ENCODE results near the gene IQGAP2. TPM values are rescaled to one million over a fixed set of nuclear protein-coding genes. Genes with fewer than 3 reads are reported as not detected.

IQGAP2 gene
- total RNA-seq, 2 donors from 2014 or later: 15.3 to 17.6 TPM

DNA sequence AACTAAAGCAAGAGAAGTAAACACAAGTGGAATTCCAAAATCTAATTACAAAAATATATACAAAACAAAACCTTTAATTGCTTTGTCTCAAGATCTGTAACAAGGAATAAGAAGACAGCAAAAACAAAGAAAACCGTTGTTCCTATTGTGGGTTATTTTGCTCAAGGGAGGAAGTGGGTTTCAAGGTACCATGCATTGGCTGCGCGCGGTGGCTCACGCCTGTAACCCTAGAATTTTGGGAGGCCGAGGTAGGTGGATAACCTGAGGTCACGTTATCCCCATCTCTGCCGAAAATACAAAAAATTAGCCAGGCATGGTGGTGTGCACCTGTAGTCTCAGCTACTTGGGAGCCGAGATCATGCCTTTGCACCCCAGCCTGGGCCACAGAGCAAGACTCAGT, 12.1 kb upstream of the IQGAP2 start:
- Histone ChIP-seq H3K36me3 (no peaks in the 10 kb centered on the region), H3K27ac (no peak overlapping the region), H3K4me3 (no peak overlapping the region), H3K4me1 (ENCODE audit: control insufficient read depth in 1 of 2, low read depth in 2 of 2) (no peaks in the 10 kb centered on the region), H3K27me3 (replicated peaks; ENCODE audit: insufficient read depth) (no peaks in the 10 kb centered on the region), H3K9me3 (no peaks in the 10 kb centered on the region)
- TF ChIP-seq, protein P1, sequence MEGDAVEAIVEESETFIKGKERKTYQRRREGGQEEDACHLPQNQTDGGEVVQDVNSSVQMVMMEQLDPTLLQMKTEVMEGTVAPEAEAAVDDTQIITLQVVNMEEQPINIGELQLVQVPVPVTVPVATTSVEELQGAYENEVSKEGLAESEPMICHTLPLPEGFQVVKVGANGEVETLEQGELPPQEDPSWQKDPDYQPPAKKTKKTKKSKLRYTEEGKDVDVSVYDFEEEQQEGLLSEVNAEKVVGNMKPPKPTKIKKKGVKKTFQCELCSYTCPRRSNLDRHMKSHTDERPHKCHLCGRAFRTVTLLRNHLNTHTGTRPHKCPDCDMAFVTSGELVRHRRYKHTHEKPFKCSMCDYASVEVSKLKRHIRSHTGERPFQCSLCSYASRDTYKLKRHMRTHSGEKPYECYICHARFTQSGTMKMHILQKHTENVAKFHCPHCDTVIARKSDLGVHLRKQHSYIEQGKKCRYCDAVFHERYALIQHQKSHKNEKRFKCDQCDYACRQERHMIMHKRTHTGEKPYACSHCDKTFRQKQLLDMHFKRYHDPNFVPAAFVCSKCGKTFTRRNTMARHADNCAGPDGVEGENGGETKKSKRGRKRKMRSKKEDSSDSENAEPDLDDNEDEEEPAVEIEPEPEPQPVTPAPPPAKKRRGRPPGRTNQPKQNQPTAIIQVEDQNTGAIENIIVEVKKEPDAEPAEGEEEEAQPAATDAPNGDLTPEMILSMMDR (IDR thresholded peaks at IDR 0.05): no peak
- no peak for DNase-seq (ENCODE audit: low spot score)
- no peak for ATAC-seq (ENCODE audit: insufficient number of reproducible peaks, low FRiP score, low read depth)

DNA sequence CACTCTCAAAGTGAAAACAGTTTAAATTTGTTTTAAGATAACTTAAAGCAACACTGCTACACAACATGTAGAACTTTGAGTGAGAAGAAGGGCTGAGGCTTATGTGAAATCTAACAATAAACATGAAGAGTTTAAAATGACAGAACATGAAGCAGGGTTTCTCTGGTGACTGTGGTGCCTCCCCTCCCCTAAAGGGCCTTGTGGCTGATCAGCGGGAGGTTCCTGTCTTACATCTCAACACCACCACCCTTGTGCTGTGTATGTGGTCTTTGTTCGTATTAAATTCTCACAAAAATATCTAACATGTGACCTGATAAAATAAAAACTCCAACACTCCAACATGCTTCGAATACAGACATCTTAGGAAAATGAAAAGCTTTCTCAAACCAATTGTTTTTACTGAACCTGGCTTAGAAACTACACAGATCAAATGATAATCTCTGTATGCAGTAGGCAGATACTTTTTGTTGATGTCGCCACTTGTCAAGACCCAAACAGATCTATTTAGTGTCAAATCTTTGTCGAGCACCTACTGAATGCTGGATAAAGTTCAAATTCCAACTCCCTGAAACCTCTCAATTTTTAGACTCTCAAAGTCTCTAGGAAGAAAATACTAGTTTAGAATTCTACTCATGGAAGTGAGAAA, 9.9 kb upstream of the IQGAP2 start:
- H3K4me1 ChIP-seq (ENCODE audit: control insufficient read depth in 1 of 2, low read depth in 2 of 2): no peaks in the 10 kb centered on the region
- DNase-seq (ENCODE audit: low spot score): no peak
- TF ChIP-seq, protein P1 (IDR thresholded peaks at IDR 0.05): no peak

DNA sequence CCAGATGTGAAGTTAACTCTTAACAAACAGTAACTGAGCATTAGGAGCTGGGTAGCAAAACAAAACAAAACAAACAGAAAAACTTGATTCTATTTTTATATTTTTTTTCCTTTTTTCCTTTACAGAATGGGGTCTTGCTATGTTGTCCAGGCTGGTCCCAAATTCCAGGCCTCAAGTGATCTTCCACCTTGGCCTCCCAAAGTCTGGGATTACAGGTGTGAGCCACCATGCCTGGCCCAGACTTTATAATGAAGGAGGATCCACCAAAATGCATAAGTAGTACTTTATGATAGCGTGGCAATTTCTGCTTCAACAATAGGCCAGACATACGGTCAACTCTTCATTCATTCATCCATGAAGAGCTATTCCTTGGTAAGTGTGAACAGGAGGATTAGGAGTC, 5.9 kb upstream of the IQGAP2 start:
- H3K4me3 ChIP-seq: no peak overlapping the region
- no peak for ATAC-seq (ENCODE audit: insufficient number of reproducible peaks, low FRiP score, low read depth)
- H3K4me1 ChIP-seq (ENCODE audit: control insufficient read depth in 1 of 2, low read depth in 2 of 2): peaks cover 0 to 2% of the 10 kb centered on the region in 2 donors
- H3K36me3 ChIP-seq: no peaks in the 10 kb centered on the region
- H3K9me3 ChIP-seq: no peaks in the 10 kb centered on the region
- TF ChIP-seq, protein P1 (IDR thresholded peaks at IDR 0.05): no peak
- no peaks in the 10 kb centered on the region for H3K27me3 ChIP-seq (replicated peaks; ENCODE audit: insufficient read depth)
- H3K27ac ChIP-seq: no peak overlapping the region
- DNase-seq (ENCODE audit: low spot score): no peak

More for the DNA sequence above, 9.9 kb upstream of the IQGAP2 start:
- Histone ChIP-seq H3K4me3 (no peak overlapping the region), H3K36me3 (no peaks in the 10 kb centered on the region), H3K27me3 (replicated peaks; ENCODE audit: insufficient read depth) (no peaks in the 10 kb centered on the region), H3K27ac (no peak overlapping the region), H3K9me3 (no peaks in the 10 kb centered on the region)
- ATAC-seq (ENCODE audit: insufficient number of reproducible peaks, low FRiP score, low read depth): no peak

DNA sequence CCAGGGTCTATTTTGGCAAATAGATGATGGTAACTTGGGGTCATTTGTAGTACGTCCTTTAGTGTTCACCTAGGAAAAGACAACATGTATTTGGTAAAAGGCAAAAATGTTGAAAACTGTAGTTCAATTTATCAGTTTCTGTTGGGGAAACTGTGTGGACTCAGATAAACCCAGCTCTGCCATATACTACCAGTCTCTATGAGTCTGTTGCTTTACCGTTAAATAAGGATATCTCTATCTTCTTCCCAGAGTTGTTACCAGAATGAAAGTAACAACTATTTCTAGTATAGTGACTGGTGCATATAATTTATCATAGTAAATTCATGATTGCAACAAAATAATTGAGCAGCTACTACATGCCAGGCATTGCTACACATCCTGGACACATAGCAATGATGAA, 3.8 kb upstream of the IQGAP2 start:
- Histone ChIP-seq H3K4me3 (no peak overlapping the region), H3K27ac (no peak overlapping the region), H3K36me3 (no peaks in the 10 kb centered on the region), H3K27me3 (replicated peaks; ENCODE audit: insufficient read depth) (no peaks in the 10 kb centered on the region), H3K9me3 (no peaks in the 10 kb centered on the region), H3K4me1 (ENCODE audit: control insufficient read depth in 1 of 2, low read depth in 2 of 2) (peaks cover 0 to 16% of the 10 kb centered on the region in 2 donors)
- TF ChIP-seq, protein P1 (IDR thresholded peaks at IDR 0.05): no peak
- DNase-seq (ENCODE audit: low spot score) (no peak), ATAC-seq (ENCODE audit: insufficient number of reproducible peaks, low FRiP score, low read depth) (no peak)

DNA sequence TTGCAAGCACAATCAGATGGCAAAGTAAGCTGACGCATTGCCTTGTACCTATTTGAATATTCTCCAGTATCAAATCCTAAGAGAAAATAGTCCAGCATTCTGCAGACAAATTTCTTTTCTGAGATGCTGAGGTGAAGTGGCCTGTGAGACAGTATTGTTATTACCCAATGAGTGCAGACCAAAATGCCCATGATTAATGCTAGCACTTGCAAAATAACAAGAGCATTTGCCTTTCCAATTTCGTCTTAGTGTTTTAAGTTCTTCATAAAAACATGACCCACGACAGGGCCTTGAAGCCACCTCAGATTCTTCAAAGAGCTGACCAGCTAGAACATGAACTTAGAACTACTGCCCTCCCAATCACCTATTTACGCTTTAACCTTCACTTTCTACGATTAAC, 2.6 kb upstream of the IQGAP2 start:
- Histone ChIP-seq H3K9me3 (no peaks in the 10 kb centered on the region), H3K36me3 (no peaks in the 10 kb centered on the region), H3K27me3 (replicated peaks; ENCODE audit: insufficient read depth) (no peaks in the 10 kb centered on the region), H3K4me1 (ENCODE audit: control insufficient read depth in 1 of 2, low read depth in 2 of 2) (peaks cover 0 to 16% of the 10 kb centered on the region in 2 donors), H3K4me3 (no peak overlapping the region), H3K27ac (no peak overlapping the region)
- ATAC-seq (ENCODE audit: insufficient number of reproducible peaks, low FRiP score, low read depth) (no peak), DNase-seq (ENCODE audit: low spot score) (no peak)
- TF ChIP-seq, protein P1 (IDR thresholded peaks at IDR 0.05): no peak
